CD4-positive, alpha-beta T cell treated with Interleukin-2 at 100 ng/mL for 4 hours (primary cell): ENCODE measurements around the gene TM4SF4.

Experiments used
- DNase-seq: peaks from one replicate; pipeline ENCODE4 v3.0.0-alpha.2; 2020; ENCODE audit warnings: low spot score

The TM4SF4 gene

GRCh38 chr3:149548669-149549065, 74.2 kb downstream of the TM4SF4 start:
- DNase-seq = no peak

- no peak for DNase-seq
Measured at GRCh38 chr3:149551500-149551899, 77.0 kb downstream of the TM4SF4 start.

- no peak for DNase-seq
Measured at GRCh38 chr3:149552700-149553099, 78.2 kb downstream of the TM4SF4 start.
